ENCODE measurements around the gene CXCL8.

CXCL8 gene

DNA sequence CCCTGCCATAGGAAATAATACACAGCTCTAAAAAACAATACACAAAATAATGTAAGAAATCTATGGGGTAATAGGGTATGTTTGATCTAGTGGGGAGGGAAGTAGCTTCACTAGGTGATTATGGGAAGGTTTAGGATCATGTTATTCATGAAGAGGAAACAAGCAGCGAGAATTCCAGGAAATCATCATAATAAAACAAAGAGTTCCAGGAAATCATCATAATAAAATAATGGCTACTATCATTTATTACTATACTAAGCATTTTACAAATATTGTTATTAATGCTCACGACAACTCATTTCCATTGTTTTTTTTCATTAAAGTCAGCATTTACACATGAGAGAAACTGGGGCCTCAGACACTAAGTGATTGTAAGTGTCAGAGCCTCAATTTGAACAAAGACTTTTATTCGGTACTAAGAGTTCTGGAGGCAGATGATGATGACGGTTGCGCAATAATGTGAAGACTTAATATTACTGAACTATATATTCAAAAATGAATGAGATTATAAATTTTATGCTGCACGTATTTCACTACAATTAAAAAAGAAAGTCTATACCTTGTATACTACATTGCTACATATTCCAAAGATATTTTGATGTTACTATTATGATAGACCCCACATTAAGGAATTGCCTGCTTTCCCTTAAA is 12.2 kb upstream of the CXCL8 start:
- H3K27me3 Mint-ChIP-seq: no peaks in the 10 kb centered on the region

DNA sequence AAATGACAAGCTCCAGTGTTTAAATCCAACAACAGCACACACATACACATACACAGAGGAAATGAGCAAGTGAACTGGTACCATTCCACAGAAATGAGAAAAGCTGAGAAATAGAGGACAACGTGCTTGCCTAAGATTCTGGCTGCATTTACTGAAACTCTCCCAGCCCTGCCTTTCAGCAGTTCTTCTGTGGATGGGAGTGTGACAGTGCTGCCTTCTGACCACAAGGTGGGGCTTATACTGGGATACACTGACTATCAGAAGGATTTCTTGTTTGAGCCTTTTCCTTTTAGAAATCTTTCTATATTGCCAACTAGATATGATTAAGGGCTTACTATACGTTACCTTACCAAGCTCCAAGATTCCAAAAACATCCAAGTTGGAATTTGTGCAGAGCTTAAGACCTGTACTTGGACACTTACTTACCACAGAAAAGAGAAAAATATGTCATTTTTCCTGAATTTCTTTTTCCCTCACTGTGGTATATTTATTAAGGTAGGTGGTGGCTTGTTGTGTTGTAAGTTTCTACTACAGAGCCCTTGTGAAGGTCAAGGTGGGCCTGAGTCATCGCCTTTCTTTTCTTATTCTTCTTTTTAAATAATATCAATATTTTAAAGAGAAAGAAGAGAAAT is 10.7 kb upstream of the CXCL8 start:
- Mint-ChIP-seq H3K9me3 (ENCODE audit: low read depth) (no peaks in the 10 kb centered on the region), H3K27ac (no peak overlapping the region), H3K36me3 (no peaks in the 10 kb centered on the region), H3K4me1 (ENCODE audit: low read depth) (no peaks in the 10 kb centered on the region), H3K4me3 (no peak overlapping the region), H3K27me3 (no peaks in the 10 kb centered on the region)

More for the DNA sequence above, 12.2 kb upstream of the CXCL8 start:
- Mint-ChIP-seq H3K9me3 (ENCODE audit: low read depth) (no peaks in the 10 kb centered on the region), H3K36me3 (no peaks in the 10 kb centered on the region), H3K27ac (no peak overlapping the region), H3K4me3 (no peak overlapping the region), H3K4me1 (ENCODE audit: low read depth) (no peaks in the 10 kb centered on the region)

DNA sequence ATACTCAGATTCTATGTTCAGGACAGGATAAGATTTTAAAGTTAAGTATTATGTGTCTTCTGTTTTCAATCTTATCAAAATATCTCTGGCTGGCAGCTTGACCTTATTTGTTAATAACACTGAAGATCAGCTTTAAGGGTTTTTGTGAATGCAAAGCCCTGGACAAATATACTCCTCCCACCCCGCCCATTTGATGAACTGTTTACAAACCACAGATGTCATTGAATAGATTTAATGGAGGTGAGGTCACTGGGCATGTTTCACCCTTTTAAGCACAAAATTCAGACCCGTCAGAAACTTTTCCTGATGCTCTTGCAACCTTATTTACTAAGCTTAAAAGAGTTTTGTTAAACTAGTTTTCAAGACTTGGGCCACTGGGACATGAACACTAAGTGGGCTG is 10.1 kb upstream of the CXCL8 start:
- no peaks in the 10 kb centered on the region for H3K9me3 Mint-ChIP-seq (ENCODE audit: low read depth)

DNA sequence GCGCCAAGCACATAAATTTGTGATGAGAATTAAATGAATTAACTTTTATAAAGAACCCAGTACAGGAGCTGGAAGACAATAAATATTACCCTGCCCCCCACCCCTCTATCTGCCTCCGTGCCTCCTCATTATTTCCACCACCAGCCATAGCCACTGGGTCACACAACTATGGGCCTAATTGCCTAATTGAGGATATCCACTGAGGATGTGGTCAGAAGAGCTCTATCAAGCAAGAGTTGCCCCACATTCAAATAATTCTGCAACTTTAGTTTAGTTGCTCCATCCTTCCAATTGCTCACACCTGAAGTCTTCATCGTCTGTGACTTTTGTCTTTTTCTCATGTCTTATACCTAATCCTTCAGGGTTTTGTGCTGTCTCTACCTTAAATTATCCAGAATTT is 9.5 kb upstream of the CXCL8 start:
- Mint-ChIP-seq H3K4me1 (ENCODE audit: low read depth) (no peaks in the 10 kb centered on the region), H3K9me3 (ENCODE audit: low read depth) (no peaks in the 10 kb centered on the region), H3K27me3 (no peaks in the 10 kb centered on the region)

More for the DNA sequence above, 10.1 kb upstream of the CXCL8 start:
- Mint-ChIP-seq H3K27ac (no peak overlapping the region), H3K27me3 (no peaks in the 10 kb centered on the region), H3K36me3 (no peaks in the 10 kb centered on the region), H3K4me1 (ENCODE audit: low read depth) (no peaks in the 10 kb centered on the region), H3K4me3 (no peak overlapping the region)

DNA sequence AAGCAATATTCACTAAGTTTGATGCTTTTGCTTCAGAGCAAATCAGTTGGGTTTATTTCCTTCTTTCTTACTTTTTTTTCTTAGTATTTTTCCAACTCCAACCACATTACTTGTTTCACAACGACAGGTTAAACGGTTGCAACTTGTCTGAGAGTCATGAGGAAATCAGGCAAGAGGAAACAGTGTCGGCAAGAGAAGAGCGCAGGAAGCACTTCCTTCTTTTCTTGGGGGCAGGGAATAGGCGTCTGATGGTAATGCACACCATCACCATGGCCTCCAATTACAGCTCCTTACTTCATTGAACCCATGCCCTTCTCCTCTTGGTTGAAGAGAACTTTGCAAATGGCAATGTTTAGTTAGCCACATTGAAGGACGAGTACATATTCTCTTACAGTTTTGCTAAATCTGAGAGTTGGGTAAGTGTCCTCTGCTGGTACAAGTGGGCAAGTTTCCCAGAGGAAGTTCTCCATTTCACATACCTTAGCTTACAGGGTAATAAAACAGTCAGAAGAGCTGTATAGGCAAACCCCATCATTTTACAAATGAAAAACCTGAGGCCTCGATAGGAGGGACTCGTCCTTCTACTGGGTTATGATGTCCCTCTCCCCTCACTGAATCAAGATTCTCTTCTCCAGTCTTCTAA is 8.3 kb upstream of the CXCL8 start:
- Mint-ChIP-seq H3K27me3 (no peaks in the 10 kb centered on the region), H3K9me3 (ENCODE audit: low read depth) (no peaks in the 10 kb centered on the region), H3K4me3 (no peak overlapping the region), H3K4me1 (ENCODE audit: low read depth) (no peaks in the 10 kb centered on the region), H3K36me3 (no peaks in the 10 kb centered on the region), H3K27ac (no peak overlapping the region)

More for the DNA sequence above, 9.5 kb upstream of the CXCL8 start:
- no peaks in the 10 kb centered on the region for H3K36me3 Mint-ChIP-seq
- no peak overlapping the region for H3K4me3 Mint-ChIP-seq
- H3K27ac Mint-ChIP-seq: no peak overlapping the region

DNA sequence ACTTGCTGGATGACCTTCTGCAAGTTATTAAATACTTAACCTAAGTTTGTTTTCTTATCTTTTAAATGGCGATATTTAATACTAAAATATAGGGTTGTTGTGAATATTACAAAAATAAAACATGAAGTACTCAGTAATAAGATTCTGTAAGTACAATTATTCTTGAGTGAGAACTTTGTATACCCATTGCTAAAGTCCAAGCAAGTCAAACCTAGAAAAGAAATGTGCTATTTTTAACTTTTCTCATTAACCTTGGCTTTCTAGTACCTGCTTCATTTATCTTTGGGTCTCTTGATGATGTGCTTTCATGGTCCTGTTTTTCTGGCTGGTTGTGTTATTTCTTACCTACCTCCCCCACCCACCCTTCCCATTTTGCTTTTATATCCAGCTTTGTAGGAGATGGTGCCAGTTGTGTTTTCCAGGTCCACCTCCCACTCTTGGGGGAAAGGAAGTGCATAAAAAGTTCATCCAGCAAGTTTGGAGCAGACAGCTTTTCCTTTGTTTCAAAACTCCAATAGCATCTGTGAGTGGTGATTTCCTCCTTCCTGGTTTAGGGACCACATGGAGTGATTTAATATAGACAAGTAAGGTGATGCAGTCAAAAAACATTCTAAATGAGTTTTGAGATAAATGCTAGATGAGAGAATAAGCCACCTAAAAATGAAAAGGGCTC is 7.5 kb upstream of the CXCL8 start:
- no peaks in the 10 kb centered on the region for H3K4me1 Mint-ChIP-seq (ENCODE audit: low read depth)
- peaks cover 1% of the 10 kb centered on the region for H3K27me3 Mint-ChIP-seq
- no peak overlapping the region for H3K27ac Mint-ChIP-seq
- no peak overlapping the region for H3K4me3 Mint-ChIP-seq
- no peaks in the 10 kb centered on the region for H3K36me3 Mint-ChIP-seq
- no peaks in the 10 kb centered on the region for H3K9me3 Mint-ChIP-seq (ENCODE audit: low read depth)

DNA sequence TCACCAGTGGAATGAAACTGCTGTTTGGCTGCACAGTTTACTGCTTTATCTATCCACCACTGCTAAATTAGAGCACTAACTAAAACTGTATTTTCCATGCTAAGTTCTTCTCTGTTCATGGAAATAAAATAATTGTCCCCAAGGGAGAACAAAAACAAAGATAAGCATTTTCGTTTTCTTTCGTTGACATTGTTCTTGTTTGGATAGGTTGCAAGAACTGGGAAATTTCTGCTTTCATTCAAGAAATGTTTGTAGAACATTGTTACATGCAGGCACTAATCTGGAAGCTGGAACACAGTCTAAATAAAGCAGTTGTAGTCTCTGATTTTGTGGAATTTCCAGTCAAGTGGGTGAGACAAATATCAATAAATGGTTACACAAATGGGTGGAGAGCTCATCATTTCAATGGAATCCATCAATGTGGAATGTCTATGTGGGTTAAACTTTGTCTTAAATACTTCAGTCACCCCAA is 5.8 kb upstream of the CXCL8 start:
- Mint-ChIP-seq H3K9me3 (ENCODE audit: low read depth) (no peaks in the 10 kb centered on the region), H3K27ac (no peak overlapping the region), H3K36me3 (no peaks in the 10 kb centered on the region), H3K27me3 (peaks cover 1% of the 10 kb centered on the region), H3K4me3 (no peak overlapping the region), H3K4me1 (ENCODE audit: low read depth) (no peaks in the 10 kb centered on the region)

DNA sequence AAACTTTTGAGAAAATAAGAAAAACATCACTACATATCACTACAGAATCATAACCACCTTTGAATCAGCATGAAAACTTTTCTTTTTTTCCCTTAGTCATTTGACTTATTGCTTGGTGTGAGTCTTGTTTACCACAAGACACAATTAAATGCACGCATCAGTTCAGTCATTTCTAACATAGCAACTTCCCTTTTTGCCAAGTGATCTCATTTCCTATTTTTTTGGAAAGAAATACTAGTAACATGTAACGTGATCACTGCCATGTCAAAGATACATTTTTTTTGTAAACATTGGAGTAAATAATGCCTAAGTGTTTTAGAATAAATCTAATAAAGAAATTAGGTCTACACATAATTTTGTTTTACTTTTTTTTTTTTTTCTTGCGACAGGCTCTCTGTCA is 5.1 kb upstream of the CXCL8 start:
- Mint-ChIP-seq H3K27me3 (peaks cover 1% of the 10 kb centered on the region), H3K9me3 (ENCODE audit: low read depth) (no peaks in the 10 kb centered on the region), H3K36me3 (no peaks in the 10 kb centered on the region), H3K27ac (no peak overlapping the region), H3K4me1 (ENCODE audit: low read depth) (no peaks in the 10 kb centered on the region), H3K4me3 (no peak overlapping the region)

DNA sequence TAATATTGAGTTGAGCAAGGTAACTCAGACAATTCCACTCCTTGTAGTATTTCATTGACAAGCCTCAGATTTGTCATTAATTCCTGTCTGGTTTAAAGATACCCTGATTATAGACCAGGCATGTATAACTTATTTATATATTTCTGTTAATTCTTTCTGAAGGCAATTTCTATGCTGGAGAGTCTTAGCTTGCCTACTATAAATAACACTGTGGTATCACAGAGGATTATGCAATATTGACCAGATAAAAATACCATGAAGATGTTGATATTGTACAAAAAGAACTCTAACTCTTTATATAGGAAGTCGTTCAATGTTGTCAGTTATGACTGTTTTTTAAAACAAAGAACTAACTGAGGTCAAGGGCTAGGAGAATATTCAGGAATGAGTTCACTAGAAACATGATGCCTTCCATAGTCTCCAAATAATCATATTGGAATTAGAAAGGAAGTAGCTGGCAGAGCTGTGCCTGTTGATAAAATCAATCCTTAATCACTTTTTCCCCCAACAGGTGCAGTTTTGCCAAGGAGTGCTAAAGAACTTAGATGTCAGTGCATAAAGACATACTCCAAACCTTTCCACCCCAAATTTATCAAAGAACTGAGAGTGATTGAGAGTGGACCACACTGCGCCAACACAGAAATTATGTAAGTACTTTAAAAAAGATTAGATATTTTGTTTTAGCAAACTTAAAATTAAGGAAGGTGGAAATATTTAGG is 821 bp downstream of the CXCL8 start:
- H3K9me3 Mint-ChIP-seq (ENCODE audit: low read depth): no peaks in the 10 kb centered on the region
- H3K4me3 Mint-ChIP-seq: no peak overlapping the region
- H3K27me3 Mint-ChIP-seq: peaks cover 1% of the 10 kb centered on the region
- H3K27ac Mint-ChIP-seq: no peak overlapping the region
- H3K4me1 Mint-ChIP-seq (ENCODE audit: low read depth): no peaks in the 10 kb centered on the region
- no peaks in the 10 kb centered on the region for H3K36me3 Mint-ChIP-seq

DNA sequence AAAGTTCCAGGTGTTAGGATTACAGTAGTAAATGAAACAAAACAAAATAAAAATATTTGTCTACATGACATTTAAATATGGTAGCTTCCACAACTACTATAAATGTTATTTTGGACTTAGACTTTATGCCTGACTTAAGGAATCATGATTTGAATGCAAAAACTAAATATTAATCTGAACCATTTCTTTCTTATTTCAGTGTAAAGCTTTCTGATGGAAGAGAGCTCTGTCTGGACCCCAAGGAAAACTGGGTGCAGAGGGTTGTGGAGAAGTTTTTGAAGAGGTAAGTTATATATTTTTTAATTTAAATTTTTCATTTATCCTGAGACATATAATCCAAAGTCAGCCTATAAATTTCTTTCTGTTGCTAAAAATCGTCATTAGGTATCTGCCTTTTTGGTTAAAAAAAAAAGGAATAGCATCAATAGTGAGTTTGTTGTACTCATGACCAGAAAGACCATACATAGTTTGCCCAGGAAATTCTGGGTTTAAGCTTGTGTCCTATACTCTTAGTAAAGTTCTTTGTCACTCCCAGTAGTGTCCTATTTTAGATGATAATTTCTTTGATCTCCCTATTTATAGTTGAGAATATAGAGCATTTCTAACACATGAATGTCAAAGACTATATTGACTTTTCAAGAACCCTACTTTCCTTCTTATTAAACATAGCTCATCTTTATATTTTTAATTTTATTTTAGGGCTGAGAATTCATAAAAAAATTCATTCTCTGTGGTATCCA is 1.6 kb downstream of the CXCL8 start:
- no peaks in the 10 kb centered on the region for H3K9me3 Mint-ChIP-seq (ENCODE audit: low read depth)
- H3K4me3 Mint-ChIP-seq: no peak overlapping the region

DNA sequence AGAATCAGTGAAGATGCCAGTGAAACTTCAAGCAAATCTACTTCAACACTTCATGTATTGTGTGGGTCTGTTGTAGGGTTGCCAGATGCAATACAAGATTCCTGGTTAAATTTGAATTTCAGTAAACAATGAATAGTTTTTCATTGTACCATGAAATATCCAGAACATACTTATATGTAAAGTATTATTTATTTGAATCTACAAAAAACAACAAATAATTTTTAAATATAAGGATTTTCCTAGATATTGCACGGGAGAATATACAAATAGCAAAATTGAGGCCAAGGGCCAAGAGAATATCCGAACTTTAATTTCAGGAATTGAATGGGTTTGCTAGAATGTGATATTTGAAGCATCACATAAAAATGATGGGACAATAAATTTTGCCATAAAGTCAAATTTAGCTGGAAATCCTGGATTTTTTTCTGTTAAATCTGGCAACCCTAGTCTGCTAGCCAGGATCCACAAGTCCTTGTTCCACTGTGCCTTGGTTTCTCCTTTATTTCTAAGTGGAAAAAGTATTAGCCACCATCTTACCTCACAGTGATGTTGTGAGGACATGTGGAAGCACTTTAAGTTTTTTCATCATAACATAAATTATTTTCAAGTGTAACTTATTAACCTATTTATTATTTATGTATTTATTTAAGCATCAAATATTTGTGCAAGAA is 2.3 kb downstream of the CXCL8 start:
- Mint-ChIP-seq H3K27me3 (peaks cover under 1% of the 10 kb centered on the region), H3K4me3 (no peak overlapping the region), H3K36me3 (no peaks in the 10 kb centered on the region), H3K4me1 (ENCODE audit: low read depth) (no peaks in the 10 kb centered on the region), H3K9me3 (ENCODE audit: low read depth) (no peaks in the 10 kb centered on the region), H3K27ac (no peak overlapping the region)

More for the DNA sequence above, 1.6 kb downstream of the CXCL8 start:
- no peaks in the 10 kb centered on the region for H3K4me1 Mint-ChIP-seq (ENCODE audit: low read depth)
- peaks cover 1% of the 10 kb centered on the region for H3K27me3 Mint-ChIP-seq
- H3K36me3 Mint-ChIP-seq: no peaks in the 10 kb centered on the region
- no peak overlapping the region for H3K27ac Mint-ChIP-seq

DNA sequence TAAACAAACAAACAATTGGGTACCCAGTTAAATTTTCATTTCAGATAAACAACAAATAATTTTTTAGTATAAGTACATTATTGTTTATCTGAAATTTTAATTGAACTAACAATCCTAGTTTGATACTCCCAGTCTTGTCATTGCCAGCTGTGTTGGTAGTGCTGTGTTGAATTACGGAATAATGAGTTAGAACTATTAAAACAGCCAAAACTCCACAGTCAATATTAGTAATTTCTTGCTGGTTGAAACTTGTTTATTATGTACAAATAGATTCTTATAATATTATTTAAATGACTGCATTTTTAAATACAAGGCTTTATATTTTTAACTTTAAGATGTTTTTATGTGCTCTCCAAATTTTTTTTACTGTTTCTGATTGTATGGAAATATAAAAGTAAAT is 2.9 kb downstream of the CXCL8 start:
- H3K27me3 Mint-ChIP-seq: peaks cover 2% of the 10 kb centered on the region
- no peaks in the 10 kb centered on the region for H3K36me3 Mint-ChIP-seq
- no peak overlapping the region for H3K4me3 Mint-ChIP-seq
- no peak overlapping the region for H3K27ac Mint-ChIP-seq
- H3K9me3 Mint-ChIP-seq (ENCODE audit: low read depth): no peaks in the 10 kb centered on the region
- H3K4me1 Mint-ChIP-seq (ENCODE audit: low read depth): no peaks in the 10 kb centered on the region

DNA sequence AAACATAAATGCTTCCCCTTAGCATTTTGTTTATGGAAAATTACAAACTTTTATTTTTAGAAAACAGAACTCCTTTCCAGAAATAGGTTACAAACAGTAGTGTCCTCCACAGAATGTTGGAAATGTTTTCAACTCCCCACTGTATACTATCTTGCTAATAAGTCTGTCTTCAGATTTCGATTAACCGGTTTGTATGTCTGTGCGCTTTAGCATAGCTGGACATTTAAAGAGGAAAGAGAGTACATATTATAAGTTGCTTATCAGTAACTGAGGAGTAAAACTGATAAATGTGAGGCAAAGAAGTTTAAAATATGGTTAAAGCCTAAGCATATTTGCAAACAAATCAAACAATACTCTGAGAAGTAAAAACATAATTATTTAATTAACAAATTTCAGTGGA is 3.4 kb downstream of the CXCL8 start:
- no peaks in the 10 kb centered on the region for H3K9me3 Mint-ChIP-seq (ENCODE audit: low read depth)
- no peaks in the 10 kb centered on the region for H3K4me1 Mint-ChIP-seq (ENCODE audit: low read depth)
- H3K4me3 Mint-ChIP-seq: no peak overlapping the region
- H3K27me3 Mint-ChIP-seq: peaks cover 2% of the 10 kb centered on the region
- no peaks in the 10 kb centered on the region for H3K36me3 Mint-ChIP-seq
- H3K27ac Mint-ChIP-seq: no peak overlapping the region

DNA sequence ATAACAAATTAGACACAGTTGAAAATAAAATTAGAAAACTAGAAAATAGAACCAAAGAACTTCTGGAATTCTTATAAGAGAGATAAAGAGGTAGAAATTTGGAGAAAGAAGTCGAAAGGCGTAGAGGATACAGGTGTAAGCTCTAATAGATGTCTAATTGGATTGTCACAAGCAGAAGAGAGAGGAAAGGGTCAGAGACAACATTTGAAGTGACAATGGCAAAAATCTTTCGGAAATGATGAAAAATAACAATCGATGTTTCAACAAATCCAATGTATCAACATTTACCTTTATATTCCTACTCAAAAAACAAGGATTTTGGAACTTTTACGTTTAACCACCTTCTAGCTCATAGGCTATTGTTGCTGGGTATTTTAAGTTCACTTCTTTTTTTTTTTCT is 3.8 kb downstream of the CXCL8 start:
- Mint-ChIP-seq H3K4me1 (ENCODE audit: low read depth) (no peaks in the 10 kb centered on the region), H3K4me3 (no peak overlapping the region), H3K9me3 (ENCODE audit: low read depth) (no peaks in the 10 kb centered on the region), H3K36me3 (no peaks in the 10 kb centered on the region), H3K27ac (no peak overlapping the region), H3K27me3 (peaks cover 2% of the 10 kb centered on the region)
